B cell (primary cell): ENCODE measurements around the gene RIC1. TPM values are rescaled to one million over a fixed set of nuclear protein-coding genes. Genes with fewer than 3 reads are reported as not detected.

Experiments used
- ATAC-seq: fragments of 200-7000 bp; cut with Tn5 transposase; one replicate; pipeline ENCODE4 v1.10.0; 2021; ENCODE audit warnings: low read depth, mild to moderate bottlenecking, moderate number of reproducible peaks, moderate library complexity
- CTCF ChIA-PET: fragments of 350-600 bp; sonication (Branson Sonifier 250); formaldehyde crosslinking; loops from one replicate; lab custom pipeline; 2021; ENCODE audit warnings: antibody characterized with exemption, inconsistent platforms; lab: Charles Lee
- POLR2A ChIA-PET: fragments of 350-600 bp; sonication (Branson Sonifier 250); formaldehyde crosslinking; loops from one replicate; lab custom pipeline; 2021; ENCODE audit warnings: antibody characterized with exemption; lab: Charles Lee
- DNase-seq: peaks from one replicate; pipeline ENCODE4 v3.0.0; 2013
- H2AFZ ChIP-seq: 2 replicates; pipeline ENCODE4 v1.6.1; 2012; ENCODE audit warnings: mild to moderate bottlenecking, low read depth, low read length; ENCODE audit not compliant: insufficient read depth, poor library complexity, severe bottlenecking
- H3K27ac ChIP-seq, 2 donors: 1 replicate in 1 of 2; 2 replicates in 1 of 2; pipeline ENCODE4 v1.5.1; 2012 to 2013; ENCODE audit warnings: low read length in 2 of 2, mild to moderate bottlenecking in 2 of 2, moderate library complexity in 1 of 2
- H3K27me3 ChIP-seq, 4 experiments: fragments of 200-600 bp in 1 of 4; sonication (generic) in 1 of 4; replicated peaks in 1 of 4; 1 replicate in 2 of 4; 2 replicates in 2 of 4; pipeline versions ENCODE4 v1.6.1 to v1.7.0; 2013 to 2016; ENCODE audit warnings: low read length in 3 of 4, mild to moderate bottlenecking in 2 of 4, mixed read lengths in 1 of 4, moderate library complexity in 1 of 4; ENCODE audit not compliant: insufficient read depth in 4 of 4, control insufficient read depth in 3 of 4; ENCODE audit errors: control extremely low read depth in 1 of 4
- H3K36me3 ChIP-seq, 2 experiments: replicated peaks in 1 of 2; 1 replicate in 1 of 2; 2 replicates in 1 of 2; pipeline versions ENCODE4 v1.6.1 to v1.7.1; 2013; ENCODE audit warnings: low read length in 1 of 2; ENCODE audit not compliant: insufficient read depth in 2 of 2, control insufficient read depth in 1 of 2; ENCODE audit errors: control extremely low read depth in 1 of 2, extremely low read depth in 1 of 2
- H3K4me1 ChIP-seq, 2 donors: fragments of 200-600 bp in 1 of 2; sonication (generic) in 1 of 2; 1 replicate in 1 of 2; 2 replicates in 1 of 2; pipeline versions ENCODE4 v1.5.1 to v1.6.1; 2013 to 2017; ENCODE audit warnings: low read length in 2 of 2; ENCODE audit not compliant: control insufficient read depth in 2 of 2, insufficient read depth in 2 of 2
- H3K4me2 ChIP-seq: replicated peaks from 2 replicates; pipeline ENCODE3; 2012; ENCODE audit warnings: mild to moderate bottlenecking, low read depth, low read length; ENCODE audit not compliant: poor library complexity, severe bottlenecking
- H3K4me3 ChIP-seq, 5 experiments: fragments of 200-600 bp in 1 of 5; sonication (generic) in 1 of 5; 1 replicate in 3 of 5; 2 replicates in 2 of 5; pipeline versions ENCODE4 v1.5.1 to v1.7.0; 2011 to 2016; ENCODE audit warnings: low read length in 4 of 5, mild to moderate bottlenecking in 4 of 5, low read depth in 2 of 5, control low read depth in 1 of 5, moderate library complexity in 1 of 5; ENCODE audit not compliant: insufficient read depth in 1 of 5; ENCODE audit errors: control extremely low read depth in 1 of 5, extremely low read depth in 1 of 5
- H3K79me2 ChIP-seq: fragments of 200-600 bp; sonication (generic); one replicate; pipeline ENCODE4 v1.6.0; 2016; ENCODE audit warnings: low read length; ENCODE audit not compliant: control insufficient read depth, insufficient read depth
- H3K9ac ChIP-seq: fragments of 200-600 bp; sonication (generic); 2 replicates; pipeline ENCODE4 v1.6.1; 2017; ENCODE audit warnings: mild to moderate bottlenecking, low read length, moderate library complexity
- H3K9me3 ChIP-seq, 3 donors: one replicate each; pipeline versions ENCODE4 v1.6.1 to v1.7.1; 2013; ENCODE audit warnings: low read length in 2 of 3; ENCODE audit not compliant: control insufficient read depth in 2 of 3, insufficient read depth in 1 of 3; ENCODE audit errors: control extremely low read depth in 1 of 3
- H4K20me1 ChIP-seq: 2 replicates; pipeline ENCODE4 v1.6.0; 2012; ENCODE audit warnings: mild to moderate bottlenecking, low read length; ENCODE audit not compliant: insufficient read depth, control insufficient read depth, poor library complexity, severe bottlenecking
- H3K27ac Mint-ChIP-seq: one replicate; pipeline ENCODE4 v1.8.0; 2021; ENCODE audit warnings: mixed read lengths
- H3K27me3 Mint-ChIP-seq: one replicate; pipeline ENCODE4 v1.8.0; 2021; ENCODE audit warnings: mixed read lengths
- H3K4me1 Mint-ChIP-seq: one replicate; pipeline ENCODE4 v1.8.0; 2021; ENCODE audit warnings: mixed read lengths
- H3K4me3 Mint-ChIP-seq: one replicate; pipeline ENCODE4 v1.8.0; 2021; ENCODE audit warnings: mixed read lengths
- H3K9me3 Mint-ChIP-seq: one replicate; pipeline ENCODE4 v1.8.0; 2022; ENCODE audit warnings: mixed read lengths; ENCODE audit not compliant: insufficient read depth
- EZH2 ChIP-seq: IDR thresholded peaks from 2 replicates; pipeline ENCODE4 v1.6.1; 2012; ENCODE audit warnings: borderline replicate concordance, low read depth, mild to moderate bottlenecking, moderate library complexity, low read length; ENCODE audit not compliant: insufficient read depth, poor library complexity, severe bottlenecking
- WGBS: methylation state at CpG from one replicate; pipeline ENCODE4 v1.1.5; 2013; ENCODE audit warnings: missing lambda C conversion rate; ENCODE audit not compliant: insufficient coverage; 5-methylcytosine and 5-hydroxymethylcytosine counted together
- intact Hi-C: fragments of 100-400 bp; cut with micrococcal nuclease; formaldehyde crosslinking; loops from one replicate; pipeline ENCODE4 v1.10.0; 2022
- polyA plus RNA-seq: library from polyadenylated mRNA; depleted of rRNA; stranded (reverse); fragments of >200 nt; gene quantifications from 2 replicates; pipeline ENCODE4 v1.2.3, GENCODE V29; 2012
- total RNA-seq, 2 donors: library from RNA; stranded (reverse); fragments of 120-200 nt in 1 of 2; gene quantifications; 1 replicate in 1 of 2; 2 replicates in 1 of 2; pipeline versions ENCODE4 v1.2.3 to v1.2.4, GENCODE V29; 2013 to 2022
- TF ChIP-seq, protein P1 (sequence below): fragments of 200-600 bp; IDR thresholded peaks from one replicate; pipeline ENCODE4 v1.8.0; 2022; ENCODE audit warnings: antibody characterized with exemption, mild to moderate bottlenecking

The RIC1 gene
- total and polyA plus RNA-seq, 2 donors (not counting 1 experiment from before 2014, with no cell fraction given), result 20.7 to 58.8 TPM

- H3K4me1 Mint-ChIP-seq, result peaks cover 59% of the 10 kb centered on the region
- Histone ChIP-seq H3K9me3 (no peaks in the 10 kb centered on the region), H3K27ac (peak overlapping the region; percentile 81 to 93), H4K20me1 (peaks cover 10% of the 10 kb centered on the region), H3K79me2 (peaks cover 69% of the 10 kb centered on the region), H3K4me2 (peak overlapping the region; percentile 80), H3K9ac (peak overlapping the region; percentile 84), H3K4me3 (peak overlapping the region; percentile 82 to 99 (median 92)), H2AFZ (peak overlapping the region; percentile 84), H3K4me1 (peaks cover 58 to 60% of the 10 kb centered on the region in 2 donors), H3K27me3 (no peaks in the 10 kb centered on the region), H3K36me3 (peaks cover 0 to 18% of the 10 kb centered on the region in 2 experiments)
- H3K9me3 Mint-ChIP-seq, result no peaks in the 10 kb centered on the region
- intact Hi-C loops, result loop anchor here (1.0 to 10.0 kb wide), 9 partner anchors 36 to 1054 kb away; partner anchors contain the start of genes AK3, CDC37L1, ERMP1 and JAK2
- H3K27ac Mint-ChIP-seq, result peak overlapping the region; percentile 99
- H3K27me3 Mint-ChIP-seq, result no peaks in the 10 kb centered on the region
- no peak for ATAC-seq
- no CpG with 5 or more reads among the region's 7 CpGs for WGBS
- H3K4me3 Mint-ChIP-seq, result peak overlapping the region; percentile 95
- ChIA-PET POLR2A (interaction anchor here (0.5 to 3.0 kb wide), 15 partner anchors 9 to 887 kb away, joined by 3 to 25 read pairs (median 5); partner anchors contain the start of genes AK3, CD274 and PLGRKT), CTCF (interaction anchor here (1.0 to 3.3 kb wide), 13 partner anchors 9 to 442 kb away, joined by 3 to 42 read pairs (median 4); partner anchors contain the start of genes CD274, ERMP1 and PLGRKT)
- no peak for DNase-seq
- TF ChIP-seq EZH2, result no peak
- TF ChIP-seq, protein P1, sequence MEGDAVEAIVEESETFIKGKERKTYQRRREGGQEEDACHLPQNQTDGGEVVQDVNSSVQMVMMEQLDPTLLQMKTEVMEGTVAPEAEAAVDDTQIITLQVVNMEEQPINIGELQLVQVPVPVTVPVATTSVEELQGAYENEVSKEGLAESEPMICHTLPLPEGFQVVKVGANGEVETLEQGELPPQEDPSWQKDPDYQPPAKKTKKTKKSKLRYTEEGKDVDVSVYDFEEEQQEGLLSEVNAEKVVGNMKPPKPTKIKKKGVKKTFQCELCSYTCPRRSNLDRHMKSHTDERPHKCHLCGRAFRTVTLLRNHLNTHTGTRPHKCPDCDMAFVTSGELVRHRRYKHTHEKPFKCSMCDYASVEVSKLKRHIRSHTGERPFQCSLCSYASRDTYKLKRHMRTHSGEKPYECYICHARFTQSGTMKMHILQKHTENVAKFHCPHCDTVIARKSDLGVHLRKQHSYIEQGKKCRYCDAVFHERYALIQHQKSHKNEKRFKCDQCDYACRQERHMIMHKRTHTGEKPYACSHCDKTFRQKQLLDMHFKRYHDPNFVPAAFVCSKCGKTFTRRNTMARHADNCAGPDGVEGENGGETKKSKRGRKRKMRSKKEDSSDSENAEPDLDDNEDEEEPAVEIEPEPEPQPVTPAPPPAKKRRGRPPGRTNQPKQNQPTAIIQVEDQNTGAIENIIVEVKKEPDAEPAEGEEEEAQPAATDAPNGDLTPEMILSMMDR, result no peak
Observed at GRCh38 chr9:5628183-5628529, 751 bp upstream of the RIC1 start.
